IPS-NIHi11 (cell line): ENCODE measurements around the gene POLD2.

Experiments used
- DNase-seq: peaks from one replicate; pipeline ENCODE4 v3.0.0; 2012; ENCODE audit warnings: mixed read lengths, low spot score

Gene POLD2

DNA sequence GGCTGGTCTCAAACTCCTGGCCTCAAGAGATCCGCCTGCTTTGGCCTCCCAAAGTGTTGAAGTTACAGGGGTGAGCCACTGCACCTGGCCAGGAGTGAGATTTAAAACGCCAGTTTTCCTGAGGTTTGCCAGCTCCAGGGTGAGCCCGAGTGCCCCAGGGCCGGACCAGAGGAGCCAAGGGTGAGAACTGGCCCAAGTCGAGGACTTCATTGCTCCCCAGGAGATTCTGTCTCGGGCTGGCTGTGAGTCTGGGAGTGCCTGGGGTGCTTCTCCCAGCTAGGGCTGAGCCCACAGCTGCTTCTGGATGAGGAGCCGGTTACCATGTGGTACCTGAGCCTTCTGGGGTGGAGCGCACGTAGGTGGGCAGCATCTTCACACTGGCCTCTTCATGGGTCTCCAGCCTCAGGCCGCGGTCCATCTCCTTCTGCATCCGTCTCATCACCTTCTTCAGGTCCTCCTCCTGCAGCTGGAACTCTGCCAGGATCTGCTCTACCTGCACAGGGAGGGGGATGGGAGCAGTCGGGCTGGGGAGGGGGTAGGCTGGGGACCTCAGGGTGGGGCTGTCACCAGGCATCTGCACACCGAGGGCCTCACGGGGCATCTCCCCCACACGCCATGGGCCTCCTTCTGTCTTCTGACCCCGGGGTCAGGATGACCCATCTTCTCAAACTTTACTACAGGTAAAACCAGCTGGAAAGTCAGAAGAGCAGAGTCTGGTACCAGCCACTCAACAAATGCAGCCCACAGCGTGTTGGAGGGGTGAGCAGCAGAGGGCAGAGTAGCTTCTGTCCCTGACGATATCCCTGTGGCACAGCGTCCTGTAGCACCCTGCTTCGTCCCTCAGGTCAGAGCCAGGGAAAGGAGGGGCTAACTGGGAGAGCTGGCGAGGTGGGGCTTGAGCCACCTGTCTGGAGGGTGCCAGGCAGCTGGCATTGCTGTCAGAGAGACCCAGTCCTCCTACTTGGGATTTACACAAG, 29.9 kb upstream of the POLD2 start:
- DNase-seq: no peak

DNA sequence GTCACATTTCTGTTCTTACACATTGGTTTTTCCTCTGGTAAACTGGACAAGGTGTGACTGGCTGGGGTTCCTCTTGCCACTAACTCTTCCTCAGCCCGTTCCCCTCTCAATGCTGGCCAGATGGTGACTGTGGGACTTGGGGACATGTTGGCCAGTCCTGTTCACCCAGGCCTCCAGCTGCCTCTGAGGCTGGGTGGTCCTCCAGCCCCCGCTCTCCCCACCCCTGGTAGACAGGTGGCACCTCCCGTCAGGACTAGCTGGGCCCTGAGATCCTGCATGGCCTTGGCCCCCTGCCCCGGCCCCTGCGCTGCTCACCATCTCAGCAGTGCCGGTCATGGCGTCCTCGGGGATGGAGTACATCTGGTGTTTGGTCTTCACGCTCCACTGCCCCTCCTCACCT, 28.6 kb upstream of the POLD2 start:
- DNase-seq: no peak

DNA sequence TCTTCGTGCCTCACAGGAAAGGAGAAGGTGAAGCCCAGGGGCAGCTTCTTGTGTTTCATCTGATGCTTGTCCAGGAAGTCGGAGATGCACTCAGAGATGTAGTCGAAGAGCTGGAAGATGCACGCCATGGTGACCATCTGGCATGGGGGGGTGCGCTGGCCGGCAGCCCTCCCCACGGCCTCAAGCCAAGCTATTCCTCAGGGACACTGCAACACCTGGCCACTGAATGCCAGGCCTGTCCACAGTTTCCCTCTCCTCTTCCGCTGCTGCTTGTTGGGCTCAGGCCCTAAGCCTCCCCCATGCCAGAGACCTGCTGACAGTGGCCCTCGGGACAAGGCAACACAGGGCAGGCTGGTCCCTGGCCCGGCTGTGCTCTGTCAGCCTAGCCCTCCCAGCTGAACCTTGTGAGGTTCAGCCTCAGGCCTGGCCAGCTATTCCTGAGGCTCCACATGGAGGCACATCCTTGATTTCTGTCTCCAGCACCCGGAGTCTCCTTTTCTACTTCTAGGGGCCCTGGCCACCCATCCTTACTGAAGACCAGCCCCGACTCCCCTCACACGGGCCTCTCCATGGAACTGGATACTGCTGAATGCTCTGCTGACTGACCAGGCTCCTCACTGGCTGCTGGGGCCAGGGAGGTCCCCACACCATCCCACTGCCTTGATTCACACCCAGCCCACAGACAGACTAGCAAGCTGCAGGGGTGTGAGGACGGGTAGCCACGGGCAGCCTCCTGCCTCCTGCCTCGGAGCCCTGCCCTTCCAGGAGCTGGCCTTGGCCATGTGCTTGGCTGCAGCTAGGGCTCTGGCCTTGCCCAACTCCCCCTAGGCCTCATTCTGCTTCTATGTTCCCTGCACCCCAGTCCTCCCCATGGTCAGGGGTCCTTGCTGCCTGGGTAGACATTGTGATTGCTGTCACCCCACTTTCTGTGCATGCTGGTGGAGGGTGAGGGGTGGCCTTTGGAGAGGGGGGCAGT, 27.9 kb upstream of the POLD2 start:
- no peak for DNase-seq

DNA sequence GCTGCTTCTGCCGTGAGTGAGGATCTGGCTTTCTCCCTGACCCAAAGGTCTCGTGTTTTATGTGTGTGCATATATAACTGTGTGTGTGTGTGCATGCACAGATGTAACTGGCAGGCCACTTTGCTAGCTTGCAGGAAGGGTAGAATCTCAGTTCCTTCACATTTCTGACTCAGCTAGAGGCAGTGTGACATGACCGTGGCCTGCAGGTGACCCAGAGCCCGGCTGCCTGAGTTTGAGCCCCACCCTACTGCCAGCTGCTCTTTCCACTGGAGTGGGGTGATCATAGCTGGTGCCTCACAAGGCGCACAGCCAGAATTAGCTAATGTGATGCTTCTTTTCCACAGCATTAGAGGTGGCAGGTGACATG, 27.1 kb upstream of the POLD2 start:
- no peak for DNase-seq

DNA sequence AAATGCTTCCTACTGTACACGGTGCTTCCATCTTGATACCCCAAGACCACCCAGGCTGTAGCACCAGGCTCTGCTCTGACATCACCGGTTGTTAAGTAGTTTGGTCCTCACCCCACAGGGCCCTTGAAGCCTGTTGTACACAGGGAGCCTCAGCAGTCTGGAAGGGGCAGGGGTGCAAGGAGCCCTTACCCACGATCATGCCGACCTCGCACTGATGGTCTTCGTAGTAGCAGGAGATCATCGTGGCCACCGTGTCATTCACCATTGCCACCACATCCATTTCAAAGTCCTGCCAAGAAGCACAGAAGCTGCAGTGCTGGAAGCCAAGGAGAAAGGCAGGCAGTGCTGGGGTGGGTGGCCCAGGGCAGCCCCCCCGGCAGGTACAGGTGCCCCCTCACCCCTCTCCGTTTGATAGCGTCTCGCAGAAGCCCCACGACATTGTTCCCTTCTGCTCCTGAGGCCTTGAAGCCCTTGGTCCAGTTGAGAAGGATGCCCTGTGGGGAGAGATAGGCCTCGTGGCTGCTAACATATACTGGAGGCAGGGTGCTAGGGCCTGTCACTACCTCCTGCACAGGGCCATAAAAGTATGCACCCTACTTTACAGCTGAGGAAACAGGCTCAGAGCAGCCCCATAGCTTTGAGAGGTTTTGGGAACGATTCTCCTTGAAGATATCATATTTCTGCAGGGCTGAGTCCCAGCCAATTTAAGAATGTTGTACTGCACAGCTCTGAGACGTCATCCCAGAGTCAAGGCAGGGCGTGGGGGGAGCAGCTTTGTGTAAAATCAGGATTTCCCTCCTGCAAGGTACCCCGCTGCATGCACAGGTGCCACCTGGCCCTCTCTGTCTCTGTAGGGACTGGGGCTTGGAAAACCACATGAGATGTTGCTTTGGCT, 26.5 kb upstream of the POLD2 start:
- DNase-seq: no peak

DNA sequence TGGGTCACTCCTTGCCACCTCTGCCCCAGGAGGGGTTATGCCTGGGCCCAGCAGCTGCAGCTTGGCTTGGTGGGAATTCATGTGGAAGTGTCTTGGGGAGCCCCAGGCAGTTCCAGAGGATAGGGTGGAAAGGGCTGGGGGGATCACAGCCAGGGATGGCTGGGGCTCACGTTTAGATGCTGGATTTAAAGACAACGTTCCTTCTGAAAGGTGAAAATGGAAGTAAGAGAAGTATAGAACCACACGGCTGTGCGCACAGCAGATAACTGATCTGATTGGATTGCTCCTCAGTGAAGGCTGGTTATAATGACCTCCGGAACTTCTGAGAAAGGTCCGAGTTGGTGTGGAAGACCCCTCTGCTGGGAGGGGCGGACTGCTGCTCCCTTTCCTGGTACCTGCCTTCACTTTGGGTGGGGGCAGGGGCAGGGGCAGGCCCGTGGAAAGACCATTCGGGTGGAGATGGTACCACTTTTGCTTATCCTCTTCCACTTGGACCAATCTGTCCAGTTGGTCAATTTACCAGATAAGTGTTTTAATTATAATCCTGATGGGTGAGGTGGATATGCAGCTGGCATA, 25.7 kb upstream of the POLD2 start:
- DNase-seq: no peak

DNA sequence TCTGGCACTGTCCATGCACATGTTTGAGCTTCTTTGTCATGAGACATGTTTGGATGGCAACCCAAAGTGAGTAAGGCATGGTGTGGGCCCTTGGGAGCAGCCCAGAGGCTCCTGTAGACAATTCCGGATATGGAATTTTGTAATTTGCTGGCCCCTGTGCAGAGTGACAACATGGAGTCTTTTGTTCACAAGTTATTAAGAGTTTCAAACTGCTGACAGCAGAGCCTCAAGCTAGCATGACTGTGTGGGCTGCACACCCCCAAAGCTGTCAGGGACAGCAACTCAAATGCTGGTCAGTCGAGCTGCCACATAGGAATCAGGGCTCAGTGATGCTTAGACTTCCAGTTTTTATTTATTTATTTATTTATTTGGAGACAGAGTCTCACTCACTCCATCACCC, 24.8 kb upstream of the POLD2 start:
- no peak for DNase-seq

DNA sequence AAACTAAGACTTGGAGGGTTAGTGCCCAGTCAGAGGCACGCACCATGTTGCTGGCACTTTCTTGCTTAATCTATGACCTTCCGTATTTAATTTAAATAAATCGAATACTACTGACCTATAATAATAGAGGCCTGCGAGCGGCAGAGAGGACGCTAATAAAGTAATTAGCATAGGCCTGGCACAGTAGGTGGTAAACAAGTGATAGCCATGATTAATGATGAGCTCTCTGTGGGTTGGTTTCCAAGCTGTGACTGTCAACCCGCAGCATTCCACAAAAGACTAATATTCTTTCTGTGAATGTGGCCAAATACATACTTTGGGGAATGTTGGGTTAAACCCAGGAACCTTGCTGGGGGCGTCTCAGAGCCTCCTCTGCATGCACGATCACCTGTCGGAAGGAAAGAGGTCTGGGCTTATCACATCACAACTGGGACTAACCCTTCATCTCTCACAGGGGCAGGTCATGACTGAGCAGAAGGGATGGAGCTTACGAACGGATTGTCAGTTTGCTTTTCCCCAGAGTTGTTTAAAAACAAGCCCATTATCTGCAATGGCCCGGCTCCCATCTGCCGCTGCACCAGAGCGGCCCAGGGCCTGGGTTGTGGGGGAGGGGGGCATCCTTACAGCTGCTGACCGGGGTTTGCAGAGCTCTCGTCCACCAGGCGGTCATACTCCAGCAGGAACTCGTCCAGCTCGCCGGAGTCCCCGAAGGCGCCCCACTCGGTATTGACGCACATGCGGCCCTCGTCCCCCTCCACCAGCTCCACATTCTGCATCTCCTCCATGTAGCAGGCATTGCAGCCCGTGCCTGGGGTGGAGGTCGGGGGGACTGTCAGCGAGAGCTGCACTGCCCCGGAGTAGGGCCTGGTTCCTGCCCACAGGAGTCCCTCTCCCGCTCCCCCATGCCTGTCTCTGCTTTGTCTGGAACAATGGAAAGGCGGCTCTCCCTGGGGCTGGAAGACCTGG, 24.0 kb upstream of the POLD2 start:
- no peak for DNase-seq

DNA sequence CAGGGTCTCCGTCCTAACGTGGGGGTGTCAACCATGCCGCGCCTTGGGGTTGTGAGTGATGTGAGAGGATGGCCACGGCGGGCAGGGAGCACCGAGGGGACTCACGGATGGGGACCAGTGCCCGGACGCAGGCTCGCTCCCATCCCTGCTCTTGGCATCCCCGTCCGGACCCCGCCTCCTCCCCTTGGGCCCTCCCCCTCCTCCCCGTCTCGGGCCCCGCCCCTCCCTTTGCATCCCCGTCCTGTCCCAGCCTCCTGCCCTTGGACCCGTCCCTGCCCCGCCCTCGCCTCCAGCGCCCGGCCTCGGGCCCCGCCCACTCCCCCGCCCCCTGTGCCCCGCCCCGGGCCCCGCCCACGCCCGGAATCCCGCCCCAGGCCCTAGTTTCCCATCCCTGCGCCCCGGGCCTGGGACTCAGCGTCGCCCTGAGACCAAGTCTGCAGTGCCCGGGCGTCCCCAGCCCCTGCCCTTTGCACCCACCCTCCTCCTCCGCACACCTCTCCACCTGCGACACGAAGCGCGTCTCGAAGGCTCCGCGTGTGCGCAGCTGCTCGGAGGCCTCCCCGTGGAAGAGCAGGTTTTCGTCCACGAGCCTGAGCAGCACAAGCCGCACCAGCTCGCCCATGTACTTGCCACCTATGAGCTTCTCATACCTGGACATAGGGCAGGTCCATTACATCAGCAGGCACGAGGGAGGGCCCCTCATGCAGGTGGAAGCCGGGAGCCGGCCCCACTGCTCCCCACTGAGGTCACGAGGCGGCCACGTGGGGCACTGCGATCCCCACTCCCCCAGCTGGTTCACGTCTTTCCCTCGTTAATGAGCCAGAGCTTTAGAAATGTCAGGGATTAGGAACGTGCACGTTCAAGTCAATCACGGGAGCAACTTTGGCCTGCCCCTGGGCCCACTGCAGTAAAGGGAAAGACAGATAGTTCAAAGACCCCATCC, 22.9 kb upstream of the POLD2 start:
- DNase-seq: peak; percentile 99

DNA sequence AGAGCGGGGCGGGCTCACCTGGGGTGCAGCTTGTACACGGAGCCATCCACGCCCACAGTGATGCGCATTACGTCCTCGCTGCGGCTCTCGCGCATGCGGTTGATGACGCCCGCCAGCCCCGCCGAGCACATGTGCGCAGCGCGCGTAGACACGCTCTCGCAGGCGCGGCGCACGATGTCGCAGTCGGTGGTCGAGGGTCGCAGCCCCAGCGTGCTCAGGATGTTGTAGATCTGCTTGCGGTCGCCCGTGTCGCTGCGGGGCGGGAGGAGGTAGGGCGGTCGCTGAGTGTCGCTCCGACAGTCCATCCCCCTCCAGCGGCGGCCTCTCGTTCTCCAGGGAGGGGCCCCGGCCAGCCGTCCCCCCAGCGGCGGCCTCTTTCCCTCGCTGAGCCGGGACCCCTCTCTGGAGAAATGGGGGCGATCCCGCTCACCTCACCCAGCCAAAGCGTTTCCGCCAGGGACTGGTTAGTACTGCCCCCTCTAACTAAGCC, 22.2 kb upstream of the POLD2 start:
- DNase-seq: peak; percentile 51

DNA sequence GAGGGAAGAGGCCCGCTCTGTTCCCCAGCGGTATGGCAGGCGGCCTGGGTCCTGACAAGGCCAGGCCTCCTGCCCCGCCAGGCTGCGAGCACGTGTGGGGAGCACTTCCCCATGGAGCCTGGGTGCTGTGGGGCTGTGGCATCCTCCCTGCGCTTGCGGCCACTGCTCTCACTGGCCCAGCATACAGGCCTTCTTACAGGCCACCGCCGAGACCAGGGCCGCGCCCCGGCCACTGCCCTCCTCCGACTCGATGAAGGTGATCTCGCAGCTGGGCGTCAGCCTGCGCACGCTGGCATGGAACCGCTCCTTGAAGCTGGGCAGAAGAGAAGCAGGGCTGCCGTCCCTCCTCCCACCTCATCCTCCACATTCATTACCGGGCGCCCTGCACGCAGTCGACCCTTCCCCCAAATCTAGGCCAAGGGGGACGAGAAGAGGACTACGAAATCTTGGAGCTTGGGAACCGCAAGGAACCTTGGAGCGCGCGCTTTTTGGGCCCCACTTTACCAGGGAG, 21.7 kb upstream of the POLD2 start:
- peak; percentile 38 for DNase-seq

DNA sequence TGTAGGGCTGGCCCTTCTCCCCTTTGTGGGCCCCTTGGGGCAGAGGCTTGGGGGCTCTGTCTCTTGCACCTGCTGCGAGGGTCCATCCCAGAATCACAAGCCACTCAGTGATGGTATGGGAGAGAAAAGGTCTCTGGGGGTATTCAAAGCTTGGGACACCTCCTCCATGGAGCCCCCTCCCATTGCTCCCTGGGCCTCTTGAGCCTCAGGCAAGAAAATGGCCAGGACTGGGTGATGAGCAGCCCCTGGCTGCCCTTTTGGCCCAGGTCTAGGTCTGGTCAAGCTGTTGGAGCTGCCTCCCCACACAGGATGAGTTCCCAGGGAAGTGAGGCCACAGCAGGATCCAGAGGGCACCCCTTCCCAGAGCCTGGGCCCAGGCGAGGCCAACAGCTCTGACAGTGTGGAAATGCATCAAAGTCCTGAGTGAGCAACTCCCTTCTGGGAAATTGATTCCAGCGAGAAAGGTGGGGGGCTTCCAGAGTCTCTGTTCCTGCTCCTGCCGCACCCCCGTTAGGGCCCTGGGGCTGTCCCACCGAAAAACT, 21.1 kb upstream of the POLD2 start:
- DNase-seq: no peak

DNA sequence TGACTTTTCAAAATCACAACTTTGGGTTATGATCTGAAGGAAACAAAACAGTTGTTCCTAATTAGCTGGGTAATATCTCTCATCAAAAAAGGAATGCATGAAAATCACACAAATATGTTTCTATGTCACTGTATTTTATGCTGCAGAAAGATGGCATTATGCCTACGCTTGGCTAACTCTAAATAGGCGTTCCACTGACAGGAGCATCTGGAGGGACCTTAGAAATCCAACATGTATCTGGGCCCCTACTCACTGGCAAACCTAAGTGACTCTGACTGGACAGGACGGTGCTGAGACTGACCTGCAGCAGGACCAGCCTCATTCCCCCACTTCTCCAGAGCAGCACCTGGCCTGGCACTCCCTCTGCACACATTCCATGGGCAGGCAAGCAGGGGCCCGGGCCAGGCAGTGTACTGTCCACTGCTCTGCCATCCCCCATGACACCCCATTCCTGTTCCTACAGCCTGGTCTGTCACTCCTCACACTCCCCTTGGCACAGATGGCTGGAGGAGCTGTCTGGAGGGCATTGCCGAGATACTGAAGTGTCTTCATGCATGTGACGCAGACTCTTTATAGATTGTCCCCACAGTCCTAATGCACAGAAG, 20.4 kb upstream of the POLD2 start:
- no peak for DNase-seq

DNA sequence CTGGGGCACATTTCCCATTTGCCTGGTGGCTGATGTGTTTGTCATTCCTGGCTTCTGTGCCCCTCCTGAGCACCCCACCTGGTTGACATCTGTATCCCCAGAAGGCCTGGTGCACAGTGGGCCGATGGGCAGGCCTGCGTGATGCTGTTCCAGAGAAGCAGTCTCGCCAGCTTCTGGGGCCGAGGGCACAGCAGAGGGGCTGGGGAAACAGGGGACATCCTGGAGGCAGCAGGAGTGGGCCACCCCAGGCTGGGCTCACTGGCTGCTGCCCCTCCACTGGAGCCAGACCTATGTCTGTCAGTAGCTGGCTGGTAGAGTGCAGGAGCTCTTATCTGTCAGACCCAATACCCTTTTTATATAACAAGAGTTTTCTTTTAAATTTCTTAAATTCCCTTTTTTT, 18.7 kb upstream of the POLD2 start:
- DNase-seq: no peak

DNA sequence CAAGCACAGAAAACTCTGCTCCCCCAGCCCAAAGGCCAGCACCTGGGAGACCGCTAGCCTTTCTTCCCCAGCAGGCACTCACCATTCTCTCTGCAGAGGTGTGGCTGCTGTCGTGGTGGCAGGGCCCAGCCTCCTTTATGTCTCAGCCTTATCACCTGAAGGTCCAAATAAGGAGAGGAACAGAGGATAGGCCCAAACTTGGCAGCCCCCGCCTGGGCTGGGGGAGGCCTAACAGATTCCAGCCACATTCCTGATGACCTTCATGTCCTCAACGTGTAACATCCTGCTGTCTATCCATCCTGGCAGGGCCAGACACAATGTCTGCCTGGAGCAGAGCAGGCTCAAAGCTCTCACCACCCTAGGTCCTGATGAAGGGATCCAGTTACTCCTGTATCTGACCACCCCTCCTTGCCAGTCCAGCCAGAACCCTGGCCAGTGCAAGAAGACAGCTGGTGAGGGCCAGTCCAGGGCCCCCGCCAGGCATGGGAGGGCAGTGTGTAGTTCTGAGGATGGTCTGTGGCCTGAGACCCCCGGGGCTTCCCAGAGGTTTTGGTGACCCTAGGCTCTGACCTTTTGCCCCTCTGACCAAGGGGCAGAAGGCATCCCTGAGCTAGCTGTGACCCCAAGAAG, 18.0 kb upstream of the POLD2 start, which contains the start of gene MYL7:
Gene MYL7 (minus strand): TSS at position 112 of the 630 bp plus-strand sequence. CDS start 27 bp downstream, at position 85.
- no peak for DNase-seq

DNA sequence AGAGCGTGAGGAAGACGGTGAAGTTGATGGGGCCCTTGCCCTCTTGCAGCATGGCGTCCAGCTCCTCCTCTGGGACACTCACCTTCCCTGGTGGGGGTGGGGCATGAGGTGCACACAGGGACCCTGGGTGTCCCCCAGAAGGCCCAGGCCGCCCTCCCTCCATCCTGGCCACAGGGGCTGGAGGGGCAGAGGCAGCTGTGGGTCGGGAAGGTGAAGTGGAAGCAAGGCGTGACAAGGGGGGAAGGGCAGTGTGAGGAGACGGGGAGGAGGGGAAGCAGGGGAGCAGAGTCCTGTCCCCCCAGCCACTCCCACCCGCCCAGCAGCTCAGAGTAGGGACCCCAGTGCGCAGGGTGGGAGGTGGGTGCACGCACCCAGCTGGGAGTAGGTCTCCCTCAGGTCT, 17.0 kb upstream of the POLD2 start:
- no peak for DNase-seq

DNA sequence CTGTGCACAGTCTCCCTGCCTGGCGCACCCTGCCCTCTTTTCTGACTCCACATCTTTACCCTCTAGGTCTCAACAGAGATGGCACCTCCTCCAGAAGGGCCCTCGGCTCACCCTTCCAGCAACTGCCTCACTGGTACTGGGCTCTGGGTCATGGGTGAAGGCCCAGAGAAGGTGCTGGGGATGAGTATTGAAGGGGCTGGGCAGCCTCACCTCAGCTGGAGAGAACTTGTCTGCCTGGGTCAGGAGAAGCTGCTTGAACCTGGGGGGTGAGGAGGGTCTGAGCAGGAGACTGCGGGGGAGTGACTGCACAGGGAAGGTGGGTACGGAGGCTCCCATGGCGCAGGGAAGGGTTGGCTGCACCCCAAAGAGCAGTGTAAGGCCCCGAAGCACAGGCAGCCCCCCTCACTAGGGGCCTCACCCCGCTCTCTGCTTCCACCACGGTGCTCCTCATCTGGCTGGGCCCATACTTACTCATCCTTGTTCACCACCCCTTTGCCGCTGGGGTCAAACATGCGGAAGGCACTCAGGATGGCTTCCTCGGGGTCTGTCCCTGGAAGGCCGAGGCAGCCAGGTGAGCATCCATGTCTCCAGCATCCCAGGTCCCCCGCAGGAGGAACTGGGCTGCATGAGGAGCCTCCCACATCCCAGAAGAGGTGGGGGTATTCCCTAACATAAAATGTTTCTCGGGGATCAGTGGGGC, 16.1 kb upstream of the POLD2 start:
- DNase-seq: no peak
